Loucy (cell line): ENCODE measurements around the gene COPS7A.

Source experiments
- CTCF ChIP-seq: fragments of 200-600 bp; sonication (generic); conservative IDR thresholded peaks from 2 replicates; pipeline ENCODE4 v1.5.1; 2014; ENCODE audit warnings: mild to moderate bottlenecking, antibody characterized with exemption, low read length
- EZH2phosphoT487 ChIP-seq: fragments of 200-600 bp; IDR thresholded peaks from 2 replicates; pipeline ENCODE4 v1.6.1; 2018; ENCODE audit warnings: antibody characterized with exemption, mild to moderate bottlenecking, moderate library complexity, borderline replicate concordance

- TF ChIP-seq EZH2phosphoT487 (no peak), CTCF (peak; percentile 95)
These were observed 55.0 kb downstream of the COPS7A start for GRCh38 chr12:6778574-6779550.
